Measurements from ENCODE around the gene PLXNB3.
"Not testable (repeated sequence)": the region's sequence is repeated elsewhere in the genome, so short reads cannot be mapped to it uniquely, and the experiment has no call there.

Gene PLXNB3

GRCh38 chrX:153739754-153740486, 24.1 kb upstream of the PLXNB3 start:
- TF ChIP-seq POLR2A (IDR thresholded peaks at IDR 0.05; ENCODE audit: low read depth, low read length): no peak
- no peak for DNase-seq (ENCODE audit: insufficient read length, low spot score)
- no peak for FAIRE-seq

- DNase-seq (ENCODE audit: insufficient read length, low spot score) (no peak), FAIRE-seq (no peak)
- no peak for TF ChIP-seq POLR2A (IDR thresholded peaks at IDR 0.05; ENCODE audit: low read depth, low read length)
Measured at GRCh38 chrX:153740631-153741222, 23.3 kb upstream of the PLXNB3 start.

- DNase-seq (ENCODE audit: insufficient read length, low spot score) (no peak), FAIRE-seq (no peak)
- TF ChIP-seq POLR2A (IDR thresholded peaks at IDR 0.05; ENCODE audit: low read depth, low read length): no peak
Measured at GRCh38 chrX:153741446-153741845, 22.6 kb upstream of the PLXNB3 start.

- not testable (repeated sequence) for DNase-seq (ENCODE audit: insufficient read length, low spot score); FAIRE-seq
Measured at GRCh38 chrX:153742111-153742510, 21.9 kb upstream of the PLXNB3 start.

- DNase-seq (ENCODE audit: insufficient read length, low spot score); FAIRE-seq: not testable (repeated sequence)
Measured at GRCh38 chrX:153742796-153743467, 21.1 kb upstream of the PLXNB3 start.

GRCh38 chrX:153743468-153744209, 20.4 kb upstream of the PLXNB3 start:
- FAIRE-seq; DNase-seq (ENCODE audit: insufficient read length, low spot score): not testable (repeated sequence)

- TF ChIP-seq POLR2A (IDR thresholded peaks at IDR 0.05; ENCODE audit: low read depth, low read length): no peak
- no peak for FAIRE-seq
- DNase-seq (ENCODE audit: insufficient read length, low spot score): no peak
Measured at GRCh38 chrX:153744210-153745066, 19.6 kb upstream of the PLXNB3 start.

- FAIRE-seq; DNase-seq (ENCODE audit: insufficient read length, low spot score): not testable (repeated sequence)
Measured at GRCh38 chrX:153745067-153745433, 19.0 kb upstream of the PLXNB3 start.

GRCh38 chrX:153746359-153746758, 17.7 kb upstream of the PLXNB3 start:
- no peak for TF ChIP-seq POLR2A (IDR thresholded peaks at IDR 0.05; ENCODE audit: low read depth, low read length)
- DNase-seq (ENCODE audit: insufficient read length, low spot score): no peak
- FAIRE-seq: no peak

- not testable (repeated sequence) for DNase-seq (ENCODE audit: insufficient read length, low spot score); FAIRE-seq
Measured at GRCh38 chrX:153746991-153747390, 17.1 kb upstream of the PLXNB3 start.

GRCh38 chrX:153749017-153749416, 15.0 kb upstream of the PLXNB3 start:
- FAIRE-seq; DNase-seq (ENCODE audit: insufficient read length, low spot score): not testable (repeated sequence)

- DNase-seq (ENCODE audit: insufficient read length, low spot score) (no peak), FAIRE-seq (no peak)
- TF ChIP-seq POLR2A (IDR thresholded peaks at IDR 0.05; ENCODE audit: low read depth, low read length): no peak
Measured at GRCh38 chrX:153750127-153750774, 13.8 kb upstream of the PLXNB3 start.

GRCh38 chrX:153755136-153755535, 8.9 kb upstream of the PLXNB3 start:
- DNase-seq (ENCODE audit: insufficient read length, low spot score) (no peak), FAIRE-seq (no peak)
- no peak for TF ChIP-seq POLR2A (IDR thresholded peaks at IDR 0.05; ENCODE audit: low read depth, low read length)
